Prostate gland (tissue), 2 donors: ENCODE results near the gene CRYBB3.

ENCODE experiments used
- CTCF ChIP-seq, 4 experiments: fragments of 200-600 bp in 2 of 4; fragments of 450-650 bp in 2 of 4; sonication (generic) in 2 of 4; IDR thresholded peaks; 1 replicate in 3 of 4; 2 replicates in 1 of 4; pipeline ENCODE4 v1.5.1; 2016 to 2019; ENCODE audit warnings: antibody characterized with exemption in 4 of 4, mild to moderate bottlenecking in 2 of 4, moderate library complexity in 2 of 4
- POLR2A ChIP-seq: fragments of 450-650 bp; IDR thresholded peaks from one replicate; pipeline ENCODE4 v1.6.1; 2016; ENCODE audit warnings: antibody characterized with exemption, mild to moderate bottlenecking

GRCh38 chr22:25193548-25193947 lies 6.1 kb upstream of the CRYBB3 start:
- TF ChIP-seq CTCF (IDR thresholded peaks at IDR 0.05) (no peak), POLR2A (no peak)
